Hematopoietic multipotent progenitor cell treated with erythropoietin and hydrocortisone succinate and interleukin-3 and kit ligand, for 15 days (in vitro differentiated cells): ENCODE results near the gene FOXJ2.
"Not testable (repeated sequence)": the region's sequence is repeated elsewhere in the genome, so short reads cannot be mapped to it uniquely, and the experiment has no call there.

Source experiments
- DNase-seq: peaks from one replicate; pipeline ENCODE4 v3.0.0-alpha.2; 2015; ENCODE audit warnings: low spot score

FOXJ2 gene

GRCh38 chr12:8032242-8033152 lies at the start of gene FOXJ2:
TSS of gene FOXJ2 (plus strand) at chr12:8032716. CDS start at chr12:8039833, 7,117 bp downstream.
- peak; percentile 80 for DNase-seq

DNA sequence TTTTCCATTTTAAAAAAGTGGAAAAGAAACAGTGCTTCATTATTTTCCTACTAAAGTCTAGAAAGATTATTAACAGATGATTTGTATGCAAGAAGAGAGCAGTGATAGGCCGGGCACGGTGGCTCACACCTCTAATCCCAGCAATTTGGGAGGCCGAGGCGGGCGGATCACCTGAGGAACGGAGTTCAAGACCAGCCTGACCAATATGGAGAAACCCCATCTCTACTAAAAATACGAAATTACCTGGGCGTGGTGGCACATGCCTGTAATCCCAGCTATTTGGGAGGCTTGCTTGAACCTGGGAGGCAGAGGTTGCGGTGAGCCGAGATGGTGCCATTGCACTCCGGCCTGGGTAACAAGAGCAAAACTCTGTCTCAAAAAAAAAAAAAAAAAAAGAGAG lies 49.5 kb upstream of the FOXJ2 start:
- DNase-seq, result not testable (repeated sequence)

GRCh38 chr12:7983460-7983859 lies 49.1 kb upstream of the FOXJ2 start:
- DNase-seq, result not testable (repeated sequence)

- DNase-seq, result no peak
These were observed 47.6 kb upstream of the FOXJ2 start for GRCh38 chr12:7984900-7985299.

- no peak for DNase-seq
These were observed 46.6 kb upstream of the FOXJ2 start for GRCh38 chr12:7985802-7986418.

DNA sequence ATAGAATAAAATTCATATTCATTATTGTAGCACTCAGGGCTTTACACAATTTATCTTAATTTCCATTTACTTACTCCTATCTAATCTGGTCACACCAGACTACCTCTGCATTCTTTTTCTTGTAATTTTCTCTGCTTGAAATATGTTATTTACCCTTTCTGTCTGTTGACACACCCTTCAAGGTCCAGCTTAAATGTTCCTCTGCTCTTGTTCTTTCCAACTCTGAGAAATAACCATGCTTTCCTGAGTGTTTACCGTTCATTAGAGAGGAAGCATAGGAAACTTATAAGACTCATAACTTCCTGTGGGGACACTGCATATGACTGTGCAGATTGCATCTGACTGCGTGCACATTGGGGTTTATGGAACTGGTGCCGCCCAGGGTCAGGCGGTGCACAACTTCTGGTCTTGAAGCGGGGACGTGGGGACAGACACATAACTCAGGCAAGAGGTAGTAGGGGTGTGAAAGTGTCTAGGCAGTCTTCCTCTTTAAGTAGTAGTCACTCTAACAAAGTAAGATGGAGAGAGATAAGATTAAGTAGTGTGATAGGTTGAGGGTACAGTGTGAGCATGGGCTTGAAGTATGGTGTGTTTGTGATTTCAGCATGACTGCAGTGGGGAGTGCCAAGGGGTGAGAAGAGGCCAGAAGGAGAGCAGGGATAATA lies 42.6 kb upstream of the FOXJ2 start:
- peak; percentile 44 for DNase-seq

GRCh38 chr12:7991535-7991934 lies 41.0 kb upstream of the FOXJ2 start:
- DNase-seq, result no peak

GRCh38 chr12:7994731-7995205 lies 37.7 kb upstream of the FOXJ2 start:
- no peak for DNase-seq

GRCh38 chr12:7995266-7995963 lies 37.1 kb upstream of the FOXJ2 start:
- DNase-seq, result peak; percentile 70

- not testable (repeated sequence) for DNase-seq
These were observed 31.7 kb upstream of the FOXJ2 start for GRCh38 chr12:8000827-8001226.

DNA sequence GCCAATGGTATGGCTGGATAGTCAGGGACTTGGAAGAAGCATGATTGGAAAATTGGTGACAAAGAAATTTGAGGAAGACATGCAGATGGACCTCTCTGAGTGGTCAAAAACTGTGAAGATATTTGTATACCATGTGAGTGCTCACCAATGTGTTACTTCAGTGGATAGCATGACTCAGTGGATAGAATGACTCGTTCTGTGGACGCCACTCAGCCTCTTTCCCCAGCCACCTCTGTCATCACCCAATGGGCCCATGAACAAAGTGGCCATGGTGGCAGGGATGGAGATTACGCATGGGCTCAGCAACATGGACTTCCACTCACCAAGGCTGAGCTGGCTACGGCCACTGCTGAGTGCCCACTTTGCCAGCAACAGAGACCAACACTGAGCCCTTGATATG lies 31.0 kb upstream of the FOXJ2 start:
- DNase-seq, result not testable (repeated sequence)

GRCh38 chr12:8004897-8005296 lies 27.6 kb upstream of the FOXJ2 start:
- not testable (repeated sequence) for DNase-seq

DNA sequence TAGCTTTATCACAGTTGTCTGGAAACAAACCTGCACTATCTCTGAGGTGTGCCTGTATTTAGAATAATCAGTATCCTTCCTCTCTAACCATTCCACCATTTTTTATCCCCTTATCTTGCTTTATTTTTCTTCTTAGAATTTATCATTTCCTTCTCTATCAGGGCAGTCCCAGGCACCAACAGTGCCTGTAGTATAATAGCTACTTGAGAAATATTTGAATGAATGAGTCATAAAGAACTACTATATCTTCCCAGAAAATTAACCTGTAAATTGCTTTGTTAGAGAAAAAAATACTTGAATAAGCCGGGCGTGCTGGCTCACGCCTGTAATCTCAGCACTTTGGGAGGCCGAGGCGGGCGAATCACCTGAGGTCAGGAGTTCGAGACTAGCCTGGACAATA lies 21.2 kb upstream of the FOXJ2 start:
- no peak for DNase-seq

DNA sequence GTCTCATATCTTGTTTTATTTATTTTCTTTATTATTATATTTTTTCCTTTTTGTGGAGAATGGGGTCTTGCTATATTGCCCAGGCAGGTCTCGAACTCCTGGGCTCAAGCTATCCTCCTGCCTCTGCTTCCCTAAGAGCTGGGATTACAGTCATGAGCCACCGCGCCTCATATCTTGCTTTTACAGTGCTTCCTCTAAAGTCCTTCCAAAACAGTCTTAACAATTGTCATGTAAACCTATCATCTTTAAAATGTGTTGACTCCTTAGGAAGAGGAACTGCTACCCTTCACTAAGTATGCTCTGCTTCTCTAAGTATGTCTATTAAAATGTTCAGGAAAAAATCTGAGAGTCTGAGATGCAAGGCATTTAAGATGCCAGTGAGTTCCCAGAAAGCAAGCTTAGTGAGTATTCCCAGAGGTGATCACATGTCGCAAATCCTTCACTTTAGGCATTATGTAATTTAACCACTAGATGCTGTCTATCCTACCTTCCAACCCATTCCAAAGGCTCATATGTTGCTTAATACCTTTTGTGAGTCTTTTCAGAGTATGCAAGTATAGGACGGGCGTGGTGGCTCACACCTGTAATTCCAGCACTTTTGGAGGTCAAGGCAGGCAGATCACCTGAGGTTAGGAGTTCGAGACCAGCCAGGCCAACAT lies 19.7 kb upstream of the FOXJ2 start:
- DNase-seq, result no peak

- no peak for DNase-seq
These were observed 17.7 kb upstream of the FOXJ2 start for GRCh38 chr12:8014836-8015235.

DNA sequence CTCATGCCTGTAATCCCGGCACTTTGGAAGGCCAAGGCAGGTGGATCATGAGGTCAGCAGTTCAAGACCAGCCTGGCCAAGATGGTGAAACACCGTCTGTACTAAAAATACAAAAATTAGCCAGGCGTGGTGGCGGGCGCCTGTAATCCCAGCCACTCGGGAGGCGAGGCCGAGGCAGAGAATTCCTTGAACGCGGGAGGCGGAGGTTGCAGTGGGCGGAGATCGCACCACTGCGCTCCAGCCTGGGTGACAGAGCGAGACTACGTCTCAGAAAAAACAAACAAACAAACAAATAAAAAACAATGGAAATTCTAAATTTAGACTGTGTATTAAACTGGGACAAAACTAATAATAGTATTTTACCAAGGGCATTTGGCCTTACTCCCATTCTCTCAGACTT lies 14.3 kb upstream of the FOXJ2 start:
- DNase-seq, result not testable (repeated sequence)

DNA sequence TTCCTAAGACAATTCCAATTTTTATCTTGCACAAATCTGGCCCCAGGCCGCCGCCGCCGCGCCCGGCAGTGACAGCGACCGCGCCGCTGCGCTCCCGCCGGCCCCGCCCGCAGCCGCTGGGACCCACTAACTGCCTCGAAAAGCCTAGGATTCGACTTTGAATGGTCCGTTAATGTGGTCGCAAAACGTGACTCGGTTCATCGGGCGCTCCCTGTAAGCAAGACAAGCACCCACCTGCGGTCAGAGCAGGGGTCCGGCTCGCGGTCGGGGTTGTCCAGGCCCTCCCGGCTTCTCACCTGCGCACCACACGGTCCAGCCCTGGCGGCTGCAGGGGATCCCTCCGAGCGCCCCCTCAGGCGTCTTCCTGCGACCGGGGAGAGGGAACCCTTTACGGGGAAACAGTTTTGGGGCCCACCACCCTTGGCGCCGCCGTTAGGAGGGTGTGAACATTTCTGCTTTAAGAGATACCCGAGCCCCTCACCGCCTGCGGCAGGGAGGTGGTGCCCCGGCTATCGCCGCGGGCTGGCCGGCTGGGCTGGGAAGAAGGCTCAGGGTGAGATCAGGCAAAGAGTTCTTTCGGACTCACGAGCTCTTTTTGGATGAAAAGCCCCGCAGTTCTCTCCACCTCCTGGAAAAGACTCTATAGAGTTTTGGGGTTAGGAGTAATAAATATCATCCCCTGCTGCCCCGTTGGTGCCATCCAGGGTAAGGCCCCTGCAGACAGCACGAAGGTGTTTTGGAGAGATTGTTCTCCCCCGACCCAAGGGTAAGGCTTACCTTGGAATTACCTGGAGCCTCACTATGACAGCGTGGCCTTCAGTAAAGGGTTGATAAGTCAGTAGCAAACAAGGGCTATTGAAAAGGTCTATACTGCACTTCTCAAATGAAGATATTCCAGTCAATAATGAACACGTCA lies 13.6 kb upstream of the FOXJ2 start:
- DNase-seq, result no peak

- peak; percentile 98 for DNase-seq
These were observed 6.1 kb upstream of the FOXJ2 start for GRCh38 chr12:8026291-8026900.

GRCh38 chr12:8027856-8028255 lies 4.7 kb upstream of the FOXJ2 start:
- DNase-seq, result no peak

DNA sequence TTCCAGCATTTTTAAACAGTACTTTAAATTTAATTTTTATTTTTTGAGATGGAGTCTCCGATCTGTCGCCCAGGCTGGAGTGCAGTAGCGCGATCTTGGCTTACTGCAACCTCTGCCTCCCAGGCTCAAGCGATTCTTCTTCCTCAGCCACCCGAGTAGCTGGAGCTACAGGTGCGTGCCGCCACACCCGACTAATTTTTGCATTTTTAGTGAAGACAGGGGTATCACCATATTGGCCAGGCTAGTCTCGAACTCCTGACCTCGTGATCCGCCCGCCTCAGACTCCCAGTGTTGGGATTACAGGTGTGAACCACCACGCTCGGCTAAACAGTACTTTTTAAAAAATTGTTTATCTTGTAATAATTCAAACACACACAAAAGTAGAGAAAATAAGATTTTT lies 4.2 kb upstream of the FOXJ2 start:
- DNase-seq, result no peak
